Right atrium auricular region (tissue), 2 donors: ENCODE measurements around the gene PIK3R5. TPM values are rescaled to one million over a fixed set of nuclear protein-coding genes. Genes with fewer than 3 reads are reported as not detected.

Source experiments
- DNase-seq: peaks from one replicate; pipeline ENCODE4 v3.0.0-alpha.2; 2019; ENCODE audit warnings: low spot score
- H3K27ac ChIP-seq, 2 donors: fragments of 200-600 bp; sonication (generic); 1 replicate in 1 of 2; 2 replicates in 1 of 2; pipeline ENCODE4 v1.5.1; 2016 to 2019
- H3K27me3 ChIP-seq, 2 donors: fragments of 200-600 bp; sonication (generic); one replicate each; pipeline versions ENCODE4 v1.5.1 to v1.6.0; 2017 to 2019
- H3K36me3 ChIP-seq: fragments of 200-600 bp; sonication (generic); one replicate; pipeline ENCODE4 v1.5.1; 2016
- H3K4me1 ChIP-seq, 2 donors: fragments of 200-600 bp; sonication (generic); one replicate each; pipeline versions ENCODE4 v1.5.1 to v1.6.0; 2017 to 2019
- H3K4me3 ChIP-seq, 2 donors: fragments of 200-600 bp; sonication (generic); 1 replicate in 1 of 2; 2 replicates in 1 of 2; pipeline ENCODE4 v1.5.1; 2017 to 2019; ENCODE audit warnings: mild to moderate bottlenecking in 1 of 2, moderate library complexity in 1 of 2
- H3K9me3 ChIP-seq, 2 donors: fragments of 200-600 bp; sonication (generic); one replicate each; pipeline ENCODE4 v1.5.1; 2019
- total RNA-seq, 2 donors: library from RNA; depleted of rRNA; stranded (reverse); fragments of >200 nt; gene quantifications; one replicate each; pipeline ENCODE4 v1.1.0, GENCODE V29; 2016
- TF ChIP-seq, protein P1 (sequence below), 2 donors: fragments of 200-600 bp; sonication (generic); IDR thresholded peaks; one replicate each; pipeline ENCODE4 v1.5.1; 2019; ENCODE audit warnings: antibody characterized with exemption in 2 of 2

The PIK3R5 gene
- total RNA-seq, 2 donors from 2014 or later, result 5.0 to 7.5 TPM

DNA sequence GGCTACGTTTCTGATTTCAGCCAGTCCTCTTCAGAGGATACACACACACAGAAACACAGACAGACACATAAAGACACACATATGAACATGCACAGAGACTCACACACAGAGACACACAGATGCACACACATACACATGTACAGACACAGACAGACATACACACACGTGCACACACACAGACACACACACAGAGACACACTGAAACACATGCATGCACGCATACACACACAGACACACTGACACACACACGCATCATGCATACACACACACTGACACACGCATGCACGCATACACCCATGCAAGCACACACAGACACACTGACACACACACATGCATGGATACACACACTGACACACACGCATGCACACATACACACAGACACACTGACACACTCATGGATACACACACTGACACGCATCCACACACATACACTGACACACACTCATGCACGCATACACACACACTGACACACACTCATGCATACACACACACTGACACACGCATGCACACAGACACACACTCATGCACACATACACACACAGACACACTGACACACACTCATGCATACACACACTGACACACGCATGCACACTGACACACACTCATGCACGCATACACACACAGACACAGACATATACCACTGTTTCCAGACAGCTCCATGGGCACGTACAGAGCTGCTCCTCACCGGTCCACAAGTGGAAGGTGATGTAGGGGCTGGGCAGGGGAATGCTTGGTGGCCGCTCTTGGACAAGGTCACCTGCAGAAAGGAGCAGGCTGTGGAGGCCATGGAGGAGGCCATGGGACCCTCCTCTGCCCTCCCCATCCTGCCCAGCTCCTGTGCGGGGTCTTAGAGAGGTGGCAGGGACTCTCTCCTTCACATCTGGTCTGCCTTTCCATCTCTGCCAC, 136.2 kb downstream of the PIK3R5 start:
- Histone ChIP-seq H3K9me3 (peaks cover 0 to 8% of the 10 kb centered on the region in 2 donors), H3K36me3 (no peaks in the 10 kb centered on the region), H3K27ac (no peak overlapping the region), H3K27me3 (no peaks in the 10 kb centered on the region), H3K4me3 (no peak overlapping the region), H3K4me1 (no peaks in the 10 kb centered on the region)
- TF ChIP-seq, protein P1, sequence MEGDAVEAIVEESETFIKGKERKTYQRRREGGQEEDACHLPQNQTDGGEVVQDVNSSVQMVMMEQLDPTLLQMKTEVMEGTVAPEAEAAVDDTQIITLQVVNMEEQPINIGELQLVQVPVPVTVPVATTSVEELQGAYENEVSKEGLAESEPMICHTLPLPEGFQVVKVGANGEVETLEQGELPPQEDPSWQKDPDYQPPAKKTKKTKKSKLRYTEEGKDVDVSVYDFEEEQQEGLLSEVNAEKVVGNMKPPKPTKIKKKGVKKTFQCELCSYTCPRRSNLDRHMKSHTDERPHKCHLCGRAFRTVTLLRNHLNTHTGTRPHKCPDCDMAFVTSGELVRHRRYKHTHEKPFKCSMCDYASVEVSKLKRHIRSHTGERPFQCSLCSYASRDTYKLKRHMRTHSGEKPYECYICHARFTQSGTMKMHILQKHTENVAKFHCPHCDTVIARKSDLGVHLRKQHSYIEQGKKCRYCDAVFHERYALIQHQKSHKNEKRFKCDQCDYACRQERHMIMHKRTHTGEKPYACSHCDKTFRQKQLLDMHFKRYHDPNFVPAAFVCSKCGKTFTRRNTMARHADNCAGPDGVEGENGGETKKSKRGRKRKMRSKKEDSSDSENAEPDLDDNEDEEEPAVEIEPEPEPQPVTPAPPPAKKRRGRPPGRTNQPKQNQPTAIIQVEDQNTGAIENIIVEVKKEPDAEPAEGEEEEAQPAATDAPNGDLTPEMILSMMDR (IDR thresholded peaks at IDR 0.05), result no peak
- peak; percentile 11 for DNase-seq

Other genes with a start within 250 kb of the PIK3R5 start
- not detected for gene CCDC42, start 220.9 kb downstream of the PIK3R5 start, total RNA-seq
- gene SPDYE4, start 207.2 kb downstream of the PIK3R5 start, total RNA-seq, result not detected
- gene MFSD6L, start 166.3 kb downstream of the PIK3R5 start, total RNA-seq, result under 1 TPM in 1 of 2 donors, not detected in 1; 0.12 TPM
- gene PIK3R6, start 98.0 kb downstream of the PIK3R5 start, total RNA-seq, result under 1 TPM in 1 of 2 donors, not detected in 1; 0.51 TPM
- 100 to 1,000 TPM; 142 to 163 TPM for gene NTN1, start 55.8 kb upstream of the PIK3R5 start, total RNA-seq